ENCODE data around the gene POLG2. TPM values are rescaled to one million over a fixed set of nuclear protein-coding genes. Genes with fewer than 3 reads are reported as not detected.
A peak's percentile ranks its signal among the peaks of the same experiment; 100 is the strongest.

Gene POLG2
- total and polyA plus RNA-seq, 11 donors: 1.4 to 8.7 (median 5.7) TPM

DNA sequence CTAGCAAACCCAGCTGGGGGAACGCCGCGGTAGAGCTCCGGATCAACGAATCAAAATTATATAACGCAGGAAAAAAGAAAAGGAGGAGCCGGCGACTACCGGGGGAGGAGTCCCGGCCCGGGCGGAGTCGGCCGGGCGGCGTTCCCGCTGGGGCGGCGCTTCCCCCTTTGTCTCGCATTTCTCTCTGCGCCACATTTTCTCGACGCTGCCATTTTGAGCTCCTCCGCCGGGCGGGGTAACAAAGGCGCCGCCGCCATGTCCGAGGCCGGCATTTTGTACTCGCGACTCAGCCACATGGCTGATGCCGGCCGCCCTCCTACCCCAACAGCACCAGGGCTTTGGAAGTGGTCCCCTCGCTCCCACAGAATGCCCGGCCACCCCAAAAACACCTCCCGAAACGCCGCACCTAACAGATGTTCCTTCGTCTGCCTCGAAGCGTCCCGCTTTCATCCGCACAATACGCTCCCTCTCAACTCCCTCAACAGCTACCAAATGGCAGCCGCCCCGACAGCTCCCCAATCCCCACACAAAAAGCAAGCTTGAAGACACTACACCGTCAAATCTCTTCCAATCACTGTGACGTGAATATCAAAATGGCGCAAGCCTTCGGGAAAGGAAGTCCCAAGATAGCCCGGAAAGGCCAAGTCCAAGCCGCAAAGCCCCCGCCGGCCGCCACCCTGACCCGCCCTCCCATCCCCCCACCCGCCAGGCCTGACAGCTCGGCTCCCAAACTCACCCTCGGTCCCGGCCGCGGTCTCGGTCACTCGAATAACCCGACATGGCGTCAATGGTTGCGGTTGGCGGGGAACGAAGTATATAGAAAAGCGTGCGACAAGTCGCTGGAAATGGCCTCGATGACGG, 8.7 kb upstream of the POLG2 start:
- intact Hi-C loops (cut with DNase I): loop anchor here in 2 of 10 donors (5.0 to 10.0 kb wide), 4 partner anchors 201 to 681 kb away; partner anchors contain the start of genes FTSJ3 (in 1 of the 2) and PSMC5 (in 1 of the 2)
- 0% methylated on average over 64 to 76 of the region's 76 CpGs for WGBS, 4 donors
- Histone ChIP-seq H3K4me1 (peaks cover 14 to 65% (median 59%) of the 10 kb centered on the region in 12 donors), H3K4me3 (peak overlapping the region; percentile 77 to 99 (median 88)), H3K9me3 (no peaks in the 10 kb centered on the region), H3K27ac (peak overlapping the region; percentile 96 to 100 (median 99)), H3K27me3 (no peaks in the 10 kb centered on the region), H3K36me3 (peaks cover 14 to 66% (median 62%) of the 10 kb centered on the region in 9 donors)
- DNase-seq: peak; percentile 90 to 95 (median 94)
- ATAC-seq: peak; percentile 66 to 75 (median 70)
- TF ChIP-seq, protein P1, sequence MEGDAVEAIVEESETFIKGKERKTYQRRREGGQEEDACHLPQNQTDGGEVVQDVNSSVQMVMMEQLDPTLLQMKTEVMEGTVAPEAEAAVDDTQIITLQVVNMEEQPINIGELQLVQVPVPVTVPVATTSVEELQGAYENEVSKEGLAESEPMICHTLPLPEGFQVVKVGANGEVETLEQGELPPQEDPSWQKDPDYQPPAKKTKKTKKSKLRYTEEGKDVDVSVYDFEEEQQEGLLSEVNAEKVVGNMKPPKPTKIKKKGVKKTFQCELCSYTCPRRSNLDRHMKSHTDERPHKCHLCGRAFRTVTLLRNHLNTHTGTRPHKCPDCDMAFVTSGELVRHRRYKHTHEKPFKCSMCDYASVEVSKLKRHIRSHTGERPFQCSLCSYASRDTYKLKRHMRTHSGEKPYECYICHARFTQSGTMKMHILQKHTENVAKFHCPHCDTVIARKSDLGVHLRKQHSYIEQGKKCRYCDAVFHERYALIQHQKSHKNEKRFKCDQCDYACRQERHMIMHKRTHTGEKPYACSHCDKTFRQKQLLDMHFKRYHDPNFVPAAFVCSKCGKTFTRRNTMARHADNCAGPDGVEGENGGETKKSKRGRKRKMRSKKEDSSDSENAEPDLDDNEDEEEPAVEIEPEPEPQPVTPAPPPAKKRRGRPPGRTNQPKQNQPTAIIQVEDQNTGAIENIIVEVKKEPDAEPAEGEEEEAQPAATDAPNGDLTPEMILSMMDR (IDR thresholded peaks at IDR 0.05): no peak
- TF ChIP-seq POLR2A (IDR thresholded peaks at IDR 0.05): peak in 1 of 2 donors; percentile 55

DNA sequence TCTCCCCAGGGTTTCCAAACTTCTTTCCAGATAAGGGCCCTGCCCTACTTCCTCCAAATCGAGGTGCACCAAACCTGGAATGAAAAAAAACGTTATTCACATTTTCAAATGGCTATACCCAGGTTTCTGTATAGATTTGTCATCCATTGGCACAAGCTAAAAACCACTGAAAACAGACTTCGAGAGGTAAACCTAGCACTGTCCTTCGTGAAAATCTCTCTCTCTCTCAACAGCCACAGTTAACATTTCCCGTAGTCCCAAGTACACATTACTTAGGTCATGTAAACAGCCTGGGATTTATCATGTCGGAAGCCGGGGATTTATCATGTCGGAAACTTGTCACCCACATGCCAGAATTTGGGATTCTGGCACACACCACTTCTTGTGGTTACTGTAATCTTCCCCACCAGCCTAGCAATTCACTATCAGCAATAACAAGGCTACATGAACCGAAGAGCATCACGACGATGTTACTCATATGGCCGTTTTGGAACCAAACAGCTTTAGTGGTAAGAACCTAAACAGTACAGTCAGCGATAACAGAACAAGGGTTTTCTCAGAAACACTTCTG, 8.0 kb upstream of the POLG2 start:
- TF ChIP-seq POLR2A (IDR thresholded peaks at IDR 0.05): no peak
- TF ChIP-seq, protein P1 (IDR thresholded peaks at IDR 0.05): no peak
- no peaks in the 10 kb centered on the region for H3K27me3 ChIP-seq
- WGBS, 4 donors: 0 to 1% (median 1%) methylated on average over 13 of the region's 13 CpGs
- H3K27ac ChIP-seq: peak overlapping the region; percentile 96 to 100 (median 99)
- DNase-seq (no peak), ATAC-seq (no peak)
- peaks cover 14 to 71% (median 64%) of the 10 kb centered on the region in 12 donors for H3K4me1 ChIP-seq
- H3K9me3 ChIP-seq: no peaks in the 10 kb centered on the region
- intact Hi-C loops (cut with DNase I): loop anchor here in 2 of 10 donors (5.0 to 10.0 kb wide), 4 partner anchors 200 to 680 kb away; partner anchors contain the start of genes FTSJ3 (in 1 of the 2) and PSMC5 (in 1 of the 2)
- peak overlapping the region; percentile 77 to 99 (median 88) for H3K4me3 ChIP-seq
- H3K36me3 ChIP-seq: peaks cover 14 to 66% (median 62%) of the 10 kb centered on the region in 9 donors

DNA sequence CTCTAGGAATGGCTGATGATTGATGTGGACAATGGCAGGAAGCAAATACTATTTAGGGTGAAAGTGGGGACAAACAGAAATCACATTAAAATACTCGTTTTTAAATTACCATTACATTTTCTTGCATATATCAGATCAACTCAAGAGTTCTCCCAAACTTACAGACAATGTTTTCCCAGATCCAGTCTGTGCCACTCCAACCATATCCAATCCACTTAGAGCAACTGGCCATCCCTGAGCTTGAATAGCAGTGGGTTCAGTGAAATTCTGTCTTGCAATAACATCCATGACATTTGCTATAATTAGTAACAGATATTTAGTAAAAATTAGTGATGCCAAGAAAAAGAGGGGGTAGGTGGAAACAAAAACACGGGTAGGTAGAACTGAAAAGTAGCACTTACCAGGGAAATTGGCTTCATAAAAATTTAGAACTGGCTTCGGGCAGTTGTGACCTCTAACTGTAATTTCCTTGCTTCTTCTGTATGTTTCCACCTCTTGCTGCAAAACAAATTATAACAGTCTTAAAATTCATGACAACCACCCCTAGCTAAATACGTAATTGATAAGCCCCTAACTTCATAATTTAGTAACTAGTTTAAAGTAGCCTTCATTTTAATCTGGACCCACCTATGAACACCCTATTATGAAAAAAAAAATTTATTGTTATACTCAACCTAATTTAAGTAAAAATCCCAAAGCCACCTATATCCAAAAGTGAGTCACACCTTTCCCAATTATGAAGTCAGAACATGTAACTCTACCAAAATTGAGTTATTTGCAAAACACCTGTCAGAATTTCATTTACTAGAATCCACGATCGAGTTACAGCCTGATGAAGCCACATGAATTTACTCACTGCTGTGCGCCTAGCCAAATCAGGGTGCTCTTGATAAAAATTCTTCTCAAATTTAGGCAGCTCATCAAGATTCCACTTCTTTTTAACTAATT, 7.2 kb upstream of the POLG2 start:
- 20 to 25% (median 23%) methylated on average over 7 of the region's 7 CpGs for WGBS, 4 donors

More for the DNA sequence above, 7.2 kb upstream of the POLG2 start:
- H3K27ac ChIP-seq: peak overlapping the region; percentile 96 to 100 (median 99)
- H3K27me3 ChIP-seq: no peaks in the 10 kb centered on the region
- intact Hi-C loops (cut with DNase I): loop anchor here in 2 of 10 donors (10.0 kb wide), 3 partner anchors 199 to 679 kb away; partner anchors contain the start of genes FTSJ3 (in 1 of the 2) and PSMC5 (in 1 of the 2)
- no peaks in the 10 kb centered on the region for H3K9me3 ChIP-seq
- H3K4me3 ChIP-seq: peak overlapping the region; percentile 77 to 99 (median 88)
- peaks cover 14 to 72% (median 59%) of the 10 kb centered on the region in 12 donors for H3K4me1 ChIP-seq
- H3K36me3 ChIP-seq: peaks cover 14 to 66% (median 62%) of the 10 kb centered on the region in 9 donors
- no peak for TF ChIP-seq POLR2A (IDR thresholded peaks at IDR 0.05)
- TF ChIP-seq, protein P1 (IDR thresholded peaks at IDR 0.05): no peak
- no peak for ATAC-seq
- no peak for DNase-seq
